HG03439 (cell line): ENCODE results near the gene ODF2L.

ENCODE experiments used
- ATAC-seq: cut with Tn5 transposase; IDR thresholded peaks from one replicate; pipeline ENCODE4 v1.9.1; 2021; ENCODE audit warnings: mild to moderate bottlenecking, moderate library complexity; ENCODE audit not compliant: unreplicated experiment

The ODF2L gene, protein sequence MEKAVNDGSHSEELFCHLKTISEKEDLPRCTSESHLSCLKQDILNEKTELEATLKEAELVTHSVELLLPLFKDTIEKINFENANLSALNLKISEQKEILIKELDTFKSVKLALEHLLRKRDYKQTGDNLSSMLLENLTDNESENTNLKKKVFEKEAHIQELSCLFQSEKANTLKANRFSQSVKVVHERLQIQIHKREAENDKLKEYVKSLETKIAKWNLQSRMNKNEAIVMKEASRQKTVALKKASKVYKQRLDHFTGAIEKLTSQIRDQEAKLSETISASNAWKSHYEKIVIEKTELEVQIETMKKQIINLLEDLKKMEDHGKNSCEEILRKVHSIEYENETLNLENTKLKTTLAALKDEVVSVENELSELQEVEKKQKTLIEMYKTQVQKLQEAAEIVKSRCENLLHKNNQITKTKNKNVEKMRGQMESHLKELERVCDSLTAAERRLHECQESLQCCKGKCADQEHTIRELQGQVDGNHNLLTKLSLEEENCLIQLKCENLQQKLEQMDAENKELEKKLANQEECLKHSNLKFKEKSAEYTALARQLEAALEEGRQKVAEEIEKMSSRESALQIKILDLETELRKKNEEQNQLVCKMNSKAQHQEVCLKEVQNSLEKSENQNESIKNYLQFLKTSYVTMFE

DNA sequence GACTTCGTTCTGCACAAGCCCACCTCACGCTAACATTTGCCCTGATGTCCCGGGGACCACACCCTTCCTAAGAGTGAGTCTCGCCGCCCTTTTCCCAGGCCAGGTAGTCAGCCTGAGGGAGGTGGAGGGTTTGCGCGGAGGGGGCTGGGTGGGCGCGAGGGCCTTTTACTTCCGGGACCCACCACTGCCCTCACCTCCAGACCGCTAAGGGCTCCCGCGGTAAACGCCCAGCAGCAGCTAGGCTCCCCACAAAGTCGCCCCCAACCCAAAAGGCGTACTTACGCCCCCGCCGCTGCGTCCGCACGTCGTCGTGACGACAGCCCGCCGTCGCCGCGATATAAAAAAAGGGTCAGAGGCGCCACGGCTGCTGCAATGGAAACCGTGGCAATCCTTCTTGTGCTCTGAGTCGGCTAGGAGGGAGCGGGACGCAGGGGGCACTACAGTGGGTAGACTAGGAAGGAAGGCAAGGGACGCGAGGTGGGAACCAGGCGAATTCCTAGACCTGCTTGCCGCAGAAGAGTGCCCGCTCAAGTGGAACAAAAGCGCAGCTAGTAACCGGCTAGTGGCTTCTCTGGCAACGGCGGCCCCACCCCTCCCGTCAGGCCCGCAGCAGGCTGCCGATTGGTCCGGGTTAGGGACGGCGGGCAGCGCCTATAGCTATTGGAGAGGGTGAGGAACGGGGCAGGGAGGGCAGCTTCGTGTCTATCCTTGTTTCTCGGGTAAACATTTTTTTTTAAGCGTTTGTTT is at the start of gene ODF2L:
ODF2L (minus strand) TSS at position 573 of the 747 bp plus-strand sequence. CDS start 9,296 bp downstream, outside the sequence.
- ATAC-seq, result peak; percentile 100

DNA sequence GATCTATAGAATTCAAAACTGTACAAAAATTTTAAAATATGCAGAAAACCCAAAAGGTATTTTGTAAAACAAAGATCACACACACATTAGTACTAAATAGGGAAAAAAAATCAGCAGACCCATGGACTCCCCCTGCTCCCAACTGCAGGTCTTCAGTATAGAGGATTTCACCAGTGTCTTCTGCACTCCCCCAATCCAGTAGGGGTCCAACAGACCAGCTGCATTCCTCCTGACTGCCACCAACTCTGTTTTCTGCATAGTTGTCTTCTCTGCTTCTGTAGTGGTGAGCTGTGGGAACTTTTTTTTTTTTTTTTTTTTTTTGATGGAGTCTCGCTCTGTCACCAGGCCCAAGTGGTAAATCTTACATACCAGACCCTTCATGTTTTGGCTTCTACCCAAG is 49.8 kb upstream of the ODF2L start:
- no peak for ATAC-seq

DNA sequence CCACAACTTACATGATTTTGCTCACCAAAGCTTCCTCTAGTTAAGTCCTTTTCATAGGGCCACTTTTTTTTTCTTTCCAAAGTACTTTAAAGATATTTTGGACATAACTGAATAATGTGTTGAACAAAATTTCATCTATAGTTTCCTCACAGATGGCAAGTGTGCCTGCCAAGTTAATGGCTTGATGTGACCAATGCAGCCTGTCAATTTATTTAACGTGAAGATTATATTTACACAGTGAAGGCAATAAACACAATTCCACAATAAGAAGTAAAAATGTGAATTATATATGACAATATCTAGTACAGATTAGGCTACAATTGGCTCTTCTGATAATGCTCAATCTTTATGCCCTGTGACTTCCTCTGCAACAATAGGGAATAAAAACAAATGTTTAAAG is 45.9 kb upstream of the ODF2L start:
- no peak for ATAC-seq

DNA sequence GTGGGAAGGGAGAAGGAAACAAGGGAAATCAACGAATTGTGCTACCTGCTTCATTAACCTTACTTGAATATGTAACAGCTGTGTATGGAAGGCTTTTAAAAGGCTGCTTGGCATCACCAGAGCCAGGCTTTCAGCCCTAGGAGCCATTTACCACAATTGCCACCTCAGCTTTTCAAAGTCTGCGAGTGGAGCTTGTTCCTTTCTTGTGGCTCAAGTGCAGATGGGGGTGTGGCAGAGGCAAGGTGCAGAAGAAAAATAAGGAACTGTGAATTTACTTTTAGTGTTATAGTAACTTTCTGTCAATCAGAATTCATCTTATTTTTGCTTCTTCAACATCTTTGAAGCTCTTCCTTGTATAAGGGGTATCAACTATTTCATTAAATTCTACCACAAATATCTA is 45.5 kb upstream of the ODF2L start:
- ATAC-seq, result no peak

DNA sequence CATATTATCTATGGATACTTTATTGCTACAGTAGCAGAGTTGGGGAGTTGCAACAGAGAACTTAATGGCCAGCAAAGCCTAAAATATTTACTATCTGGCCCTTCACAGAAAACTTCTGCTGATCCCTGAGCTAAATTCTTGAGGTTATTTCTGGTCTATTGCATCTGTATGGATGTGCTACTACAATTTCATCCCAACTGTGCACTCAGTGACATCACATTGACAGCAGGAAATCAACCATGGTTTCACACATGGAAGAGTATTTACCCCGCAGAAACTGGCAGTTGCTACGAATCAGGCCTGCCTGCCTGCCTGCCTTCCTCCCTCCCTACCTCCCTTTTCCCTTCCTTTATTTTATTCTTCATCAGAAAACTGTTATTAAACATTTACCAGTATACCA is 39.9 kb upstream of the ODF2L start:
- no peak for ATAC-seq

DNA sequence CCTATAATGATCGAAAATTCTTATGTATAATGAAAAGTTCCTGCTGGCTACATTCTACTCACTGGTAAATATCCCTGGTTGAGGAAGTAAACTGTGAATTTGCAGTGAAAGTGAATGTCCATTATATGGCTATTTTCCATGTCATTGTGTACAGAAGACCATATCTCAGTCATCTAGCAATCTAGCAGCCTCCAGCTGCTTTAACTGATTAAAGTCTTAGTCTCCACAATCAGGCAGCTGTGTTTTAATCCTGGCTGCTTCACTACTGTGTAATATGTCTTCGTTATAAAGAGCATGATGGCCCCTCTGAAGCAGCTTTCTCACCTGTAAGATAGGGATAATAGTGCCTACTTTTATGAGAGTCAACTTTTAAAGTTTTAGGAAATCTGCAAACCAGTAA is 39.2 kb upstream of the ODF2L start:
- no peak for ATAC-seq

DNA sequence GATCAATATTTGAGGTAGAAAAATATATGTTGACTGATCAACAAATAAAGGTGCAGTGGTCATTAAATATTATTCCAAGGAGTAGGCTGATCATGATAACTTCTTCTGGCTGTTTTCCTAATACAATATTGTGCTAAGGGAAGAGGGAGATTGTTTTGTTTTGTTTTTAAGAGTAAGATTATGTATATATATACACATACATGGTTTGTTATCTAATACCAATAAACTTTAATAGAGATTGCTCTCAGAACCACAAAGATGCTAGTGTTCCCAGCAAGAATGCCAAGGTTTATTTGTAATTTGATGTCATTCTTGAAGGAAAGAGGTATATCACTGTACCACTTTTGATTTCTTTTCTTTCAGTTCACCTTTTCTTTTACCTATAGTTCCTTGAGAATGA is 37.9 kb upstream of the ODF2L start:
- ATAC-seq, result no peak

DNA sequence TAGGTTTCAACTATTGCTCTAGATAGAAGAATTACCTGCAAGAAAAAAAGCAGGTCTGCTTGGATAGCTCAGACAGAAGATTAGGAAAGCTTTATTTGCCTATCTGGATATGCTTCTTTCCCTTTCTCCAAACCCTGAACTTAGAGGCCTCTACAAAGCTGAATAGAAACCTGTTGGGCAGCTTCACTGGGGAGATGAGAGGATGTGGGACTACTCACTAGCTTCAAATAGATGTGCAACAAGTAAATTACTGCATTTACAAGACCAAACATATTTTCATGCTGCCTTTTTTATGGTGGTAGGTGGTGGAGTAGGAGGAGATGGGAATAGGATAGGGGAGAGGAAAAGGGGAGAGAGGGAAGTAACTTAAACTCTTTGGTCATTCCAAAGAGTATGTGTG is 34.3 kb upstream of the ODF2L start:
- ATAC-seq, result no peak

DNA sequence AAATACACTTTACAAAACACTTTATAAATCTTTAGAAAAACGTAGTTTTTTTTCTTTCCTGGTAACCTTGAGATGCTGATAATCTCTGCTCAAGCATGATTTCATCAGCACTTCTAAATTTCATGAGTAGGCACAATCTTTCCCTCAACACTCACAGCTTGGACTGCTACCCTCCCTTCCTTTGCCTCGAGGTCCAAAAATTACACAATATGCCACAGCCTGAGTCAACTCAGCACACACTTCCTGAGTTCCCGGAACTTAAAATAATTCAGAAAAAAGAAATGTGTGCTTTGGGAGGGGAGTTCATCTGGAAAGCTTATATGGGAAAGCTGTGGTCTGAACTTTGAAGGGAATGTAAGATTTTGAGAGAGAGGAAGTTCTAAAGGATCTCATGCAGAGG is 33.7 kb upstream of the ODF2L start:
- no peak for ATAC-seq

DNA sequence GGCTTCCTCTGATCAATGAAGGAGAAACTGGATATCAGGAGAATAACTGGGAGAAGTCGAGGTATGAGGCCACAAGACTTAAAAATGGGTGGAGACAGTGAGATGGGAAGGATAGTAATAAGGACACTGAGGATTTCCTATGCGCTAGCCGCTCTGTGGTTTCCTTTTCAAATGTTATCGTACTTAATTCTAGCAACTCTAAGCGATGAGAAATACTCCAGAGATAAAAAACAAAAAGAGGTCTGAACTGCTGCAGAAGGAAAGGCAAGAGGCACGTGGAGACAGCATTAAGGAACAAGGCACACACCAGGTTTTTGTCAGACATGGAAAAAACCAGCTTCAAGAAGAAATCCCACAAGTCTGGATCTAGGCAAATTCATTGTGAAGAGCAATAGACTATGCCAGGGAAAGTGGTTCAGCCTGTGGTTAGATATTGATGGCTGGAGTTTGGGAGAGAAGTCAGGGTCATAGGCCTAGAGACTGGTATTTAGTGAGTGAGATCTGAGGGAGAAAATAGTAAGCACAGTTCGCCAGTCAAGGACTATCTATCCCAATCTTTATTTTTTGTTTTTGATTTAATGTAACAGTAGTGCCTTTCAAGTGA is 33.1 kb upstream of the ODF2L start:
- ATAC-seq, result no peak

DNA sequence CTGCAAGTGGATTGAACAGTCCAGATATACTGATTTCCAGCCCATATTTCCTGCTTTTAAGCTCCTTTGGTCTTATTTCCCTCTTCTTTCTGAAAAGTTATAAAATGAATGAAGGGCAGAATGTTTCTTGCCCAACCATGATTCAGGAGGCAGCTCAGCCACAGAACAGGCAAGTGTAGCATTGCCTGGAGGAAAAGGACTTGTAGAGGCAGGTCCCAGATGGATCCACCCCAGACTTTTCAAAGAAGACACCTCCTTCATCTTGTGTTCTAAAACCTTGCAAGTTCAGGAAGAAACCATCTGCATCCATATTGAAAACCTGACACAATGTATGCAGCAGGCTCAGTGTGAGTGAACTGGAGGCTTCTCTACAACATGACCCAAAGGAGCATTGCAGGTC is 27.8 kb upstream of the ODF2L start, which contains the start of gene CLCA2:
CLCA2 (plus strand) TSS at position 299 of the 400 bp plus-strand sequence; CDS start at position 376, 77 bp downstream.
- ATAC-seq, result no peak

DNA sequence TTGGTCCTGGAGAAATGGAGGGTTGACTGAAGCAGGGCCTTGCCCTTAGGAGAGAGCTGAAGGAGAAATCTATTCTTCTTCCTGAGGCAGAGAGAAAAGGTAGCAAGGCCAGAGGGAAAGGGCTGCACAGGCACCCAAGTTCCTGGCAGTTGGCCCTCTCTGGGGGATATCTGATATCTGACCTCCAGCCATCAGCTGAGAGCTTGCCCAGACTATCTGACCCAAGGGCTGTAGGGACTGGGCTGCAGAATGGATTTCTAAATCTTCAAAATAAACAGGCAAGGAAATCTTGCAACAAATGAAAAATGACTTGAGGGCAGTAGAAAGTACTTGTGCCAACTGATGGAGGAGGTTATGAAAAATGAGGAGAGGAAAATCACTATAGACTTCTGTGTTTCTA is 27.4 kb upstream of the ODF2L start:
- no peak for ATAC-seq

DNA sequence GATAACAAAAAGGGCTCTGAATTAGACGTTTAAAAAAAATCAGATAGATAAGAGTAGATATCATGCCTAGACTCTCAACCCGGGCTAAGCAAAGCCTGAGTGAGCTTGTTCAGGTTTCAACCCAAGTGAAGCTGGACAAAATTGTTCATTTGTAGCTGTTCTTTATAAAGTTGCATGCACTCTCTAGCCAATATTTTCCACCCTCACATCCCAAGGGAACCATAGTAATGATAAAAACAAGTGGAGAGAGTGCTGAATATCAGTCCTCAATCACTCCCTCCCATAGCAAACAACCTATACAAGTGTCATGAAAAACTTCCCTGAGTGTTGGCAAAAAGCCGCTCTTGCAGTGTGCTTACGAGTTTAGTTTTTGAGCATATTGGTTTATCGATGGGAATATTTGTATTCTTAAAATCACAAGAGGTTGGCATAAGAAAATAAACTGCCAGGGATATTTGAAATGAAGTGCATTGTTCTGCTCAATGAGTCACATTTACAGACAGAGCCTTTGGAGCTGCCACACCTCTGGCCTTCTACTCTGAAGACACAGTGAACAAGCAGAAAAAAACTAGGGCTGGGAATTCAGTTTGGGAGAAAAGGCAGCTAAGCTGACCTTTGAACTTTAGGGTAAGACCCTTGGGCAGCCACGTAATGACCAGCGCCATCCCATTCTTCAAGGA is 25.6 kb upstream of the ODF2L start:
- ATAC-seq, result no peak

DNA sequence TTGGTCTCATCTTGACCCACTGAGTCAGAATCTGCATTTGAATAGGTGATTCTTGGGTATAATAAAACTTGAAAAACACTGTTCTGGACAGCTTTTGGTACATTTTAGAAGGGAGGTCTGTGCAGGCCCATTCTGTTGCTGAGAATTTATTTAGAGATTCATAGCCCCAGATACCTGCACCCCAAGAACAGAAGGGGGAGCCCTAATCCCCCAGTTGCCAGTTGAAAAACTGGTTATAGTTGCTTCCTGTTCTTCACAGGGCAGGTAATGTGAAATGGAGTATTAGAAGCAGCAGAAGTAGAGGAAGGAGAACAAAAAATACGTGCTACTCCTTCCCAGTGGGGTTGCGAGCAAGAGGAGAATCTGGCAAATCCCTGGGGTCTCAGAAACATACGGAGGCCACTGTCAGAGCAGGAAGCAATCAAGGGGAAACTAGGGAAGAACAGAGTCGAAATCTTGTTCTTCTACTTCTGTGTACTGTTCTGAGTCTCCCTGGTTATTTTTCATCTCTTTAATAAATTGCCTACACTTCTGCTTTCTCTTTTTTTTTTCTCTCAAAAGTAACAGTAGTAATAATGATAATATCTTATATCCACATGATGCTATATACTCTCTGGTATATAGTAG is 23.3 kb upstream of the ODF2L start:
- peak; percentile 89 for ATAC-seq

DNA sequence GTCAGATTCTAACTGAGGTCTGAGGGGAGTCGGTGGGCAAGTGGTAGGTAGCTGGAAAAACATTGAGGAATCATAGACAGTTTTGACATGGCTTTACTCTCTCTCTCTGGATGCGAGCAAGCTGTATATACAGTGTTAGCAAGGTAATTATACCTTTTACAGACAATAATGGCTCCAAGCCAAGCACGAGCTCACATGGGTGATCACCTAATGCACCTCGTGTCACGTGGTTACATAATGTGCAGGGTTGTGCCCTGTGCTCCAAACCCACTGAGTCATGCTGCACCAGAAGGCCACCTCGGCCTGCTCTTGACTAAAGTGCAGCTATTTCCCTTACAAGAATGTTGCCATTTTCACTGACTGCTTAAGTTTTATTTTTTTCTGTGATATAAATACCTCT is 20.2 kb upstream of the ODF2L start:
- ATAC-seq, result no peak

DNA sequence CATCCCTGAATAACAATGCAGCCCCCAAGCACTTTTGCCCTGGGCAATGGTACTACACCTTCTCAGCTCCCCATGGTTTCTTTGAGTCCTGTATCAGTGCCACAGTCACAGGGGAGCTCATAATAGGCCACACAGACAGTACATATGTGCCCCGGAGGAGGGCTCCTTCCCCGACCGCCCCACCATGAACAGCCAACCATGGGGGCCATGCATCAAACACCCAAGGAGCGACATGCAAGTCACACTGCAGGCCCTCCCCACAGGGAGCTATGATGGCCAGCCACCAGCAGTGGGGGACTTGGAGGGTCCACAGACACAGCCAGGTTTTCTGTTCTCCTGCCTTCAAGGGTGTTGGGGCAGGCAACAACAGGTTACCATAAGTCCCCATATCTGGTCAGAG is 14.8 kb upstream of the ODF2L start:
- ATAC-seq, result no peak

DNA sequence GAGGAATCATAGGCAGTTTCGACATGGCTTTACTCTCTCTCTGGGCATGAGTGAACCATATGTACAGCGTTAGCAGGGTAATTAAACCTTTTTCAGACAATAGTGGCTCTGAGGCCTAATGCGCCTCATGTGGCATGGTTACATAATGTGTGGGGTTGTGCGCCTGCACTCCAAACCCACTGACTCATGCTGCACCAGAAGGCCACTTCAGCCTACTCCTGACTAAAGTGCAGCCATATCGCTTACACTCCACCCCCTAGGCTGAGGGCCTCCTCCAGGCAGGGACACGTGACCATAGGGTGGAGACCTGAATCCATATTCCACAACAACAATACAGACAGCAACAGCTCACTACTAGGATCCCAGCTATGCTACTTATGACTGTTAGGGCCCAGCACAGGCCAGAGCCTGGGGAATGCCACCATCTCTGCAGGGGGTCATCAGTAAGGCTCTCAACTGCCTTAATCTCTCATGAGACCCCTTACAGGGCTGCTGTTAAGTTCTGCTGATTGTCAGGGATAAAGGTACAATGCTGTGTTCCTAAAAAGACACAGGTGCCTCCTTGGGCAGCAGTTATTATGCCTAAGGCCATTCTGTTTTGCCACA is 13.4 kb upstream of the ODF2L start:
- ATAC-seq, result no peak

DNA sequence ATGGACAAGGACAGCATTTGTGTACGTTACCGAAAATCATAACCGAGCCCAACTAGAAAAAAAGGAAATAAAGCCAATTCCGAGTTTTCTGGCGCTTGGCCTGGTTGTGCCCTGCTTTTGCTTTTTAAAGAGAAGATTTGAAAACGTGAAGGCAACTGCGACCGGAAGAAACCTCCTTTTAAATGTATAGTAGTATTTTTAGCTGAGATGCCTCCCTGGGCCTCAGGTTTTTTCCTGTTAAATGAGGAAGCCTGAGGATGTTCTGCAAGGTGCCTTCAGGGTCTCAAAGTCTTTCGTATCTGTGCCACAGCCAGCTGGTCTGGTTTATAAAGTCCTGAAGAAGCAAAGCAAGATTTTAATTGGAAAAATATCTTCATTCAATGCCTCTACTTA is 371 bp upstream of the ODF2L start:
- peak; percentile 28 for ATAC-seq

DNA sequence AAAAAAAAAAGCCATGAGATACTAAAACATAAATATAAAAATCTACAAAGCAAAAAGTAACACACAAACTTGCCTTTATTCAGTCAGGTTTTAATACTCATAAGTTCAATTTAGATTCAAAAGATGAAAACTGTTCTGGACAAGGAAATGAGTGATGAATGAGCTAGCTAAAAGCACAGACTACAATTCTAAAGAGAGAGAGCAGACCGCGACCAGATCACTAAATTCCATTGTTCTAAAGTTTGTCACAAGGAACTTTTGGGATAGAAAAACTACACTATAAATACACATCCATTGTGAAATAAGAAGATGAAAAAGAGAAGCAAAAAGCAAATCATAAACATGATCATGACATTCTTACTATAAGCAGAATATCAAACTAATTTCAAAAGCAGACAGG is 1.7 kb downstream of the ODF2L start:
- ATAC-seq, result no peak

DNA sequence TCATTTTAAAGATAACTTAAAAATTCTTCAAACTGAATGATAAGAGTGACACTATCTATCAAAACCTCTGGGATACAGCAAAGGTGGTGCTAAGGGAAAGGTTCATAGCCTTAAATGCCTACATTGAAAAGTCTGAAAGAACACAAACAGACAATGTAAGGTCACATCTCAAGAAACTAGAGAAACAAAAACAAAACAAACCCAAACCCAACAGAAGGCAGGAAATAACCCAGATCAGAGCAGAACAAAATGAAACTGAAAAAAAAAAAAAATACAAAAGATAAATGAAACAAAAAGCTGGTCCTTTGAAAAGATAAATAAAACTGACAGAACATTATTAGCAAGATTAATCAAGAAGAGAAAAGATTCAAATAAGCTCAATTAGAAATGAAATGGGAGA is 6.8 kb downstream of the ODF2L start:
- peak; percentile 83 for ATAC-seq
